ENCODE measurements around the gene LDB2.
"Not testable (repeated sequence)": the region's sequence is repeated elsewhere in the genome, so short reads cannot be mapped to it uniquely, and the experiment has no call there.

Gene LDB2

GRCh38 chr4:16897991-16898827, at the start of gene LDB2:
Gene LDB2 (minus strand): TSS chr4:16898645.
- no peak for DNase-seq

DNA sequence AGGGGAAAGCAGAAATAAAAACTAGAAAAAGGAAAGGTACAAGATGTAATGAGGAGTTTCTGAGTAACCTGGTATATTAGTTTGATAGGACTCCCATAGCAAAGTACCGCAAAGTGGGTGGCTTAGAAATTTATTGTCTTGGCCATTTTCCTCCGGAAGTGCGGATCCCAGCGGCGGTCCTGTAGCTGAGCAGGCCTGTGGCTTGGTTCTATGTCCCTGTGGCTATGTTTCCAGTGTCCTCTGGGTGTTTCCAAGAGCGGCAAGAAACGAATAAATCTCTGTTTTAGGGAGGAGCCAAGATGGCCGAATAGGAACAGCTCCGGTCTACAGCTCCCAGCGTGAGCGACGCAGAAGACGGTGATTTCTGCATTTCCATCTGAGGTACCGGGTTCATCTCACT, 44.0 kb upstream of the LDB2 start:
- no peak for DNase-seq

DNA sequence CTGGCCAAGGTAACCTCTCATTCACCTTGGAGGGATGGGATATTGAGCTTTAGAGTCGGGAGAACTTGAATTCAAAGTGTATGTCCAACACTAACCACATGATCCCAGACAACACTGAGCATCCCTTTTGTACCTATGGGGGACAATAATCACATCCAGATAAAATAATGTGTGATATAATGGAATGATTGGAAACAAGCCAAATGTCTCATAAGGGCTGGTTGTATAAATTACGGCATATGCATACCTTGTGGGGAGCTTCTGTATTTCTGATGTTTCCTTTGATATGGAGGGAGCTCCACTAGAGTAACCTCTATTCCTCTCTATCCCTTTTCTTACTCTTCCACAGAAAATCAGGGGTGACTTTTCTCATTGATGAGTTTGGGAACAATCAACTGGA, 40.7 kb upstream of the LDB2 start:
- no peak for DNase-seq

GRCh38 chr4:16938512-16939040, 40.1 kb upstream of the LDB2 start:
- no peak for DNase-seq

GRCh38 chr4:16931339-16932305, 33.2 kb upstream of the LDB2 start:
- no peak for DNase-seq

DNA sequence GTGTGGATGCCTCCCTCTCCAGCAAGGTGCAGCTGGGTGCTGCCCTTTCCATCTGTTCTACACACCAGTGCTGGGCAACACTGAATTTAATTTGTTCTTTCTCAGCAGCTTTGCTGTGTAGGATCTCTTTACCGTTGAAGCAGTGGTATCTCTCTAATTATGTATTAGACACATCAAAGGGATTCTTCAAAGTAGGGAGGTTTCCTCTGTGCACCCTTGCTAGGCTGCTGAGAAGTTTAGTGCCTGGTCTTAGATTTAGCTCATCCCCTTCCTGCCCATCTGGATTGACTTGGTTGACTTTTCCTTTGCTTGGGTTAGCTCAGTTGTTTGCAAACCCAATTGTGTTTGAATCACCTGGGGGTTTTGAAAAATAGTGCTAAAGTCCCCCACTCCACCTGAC, 27.8 kb upstream of the LDB2 start:
- DNase-seq = no peak

- DNase-seq = not testable (repeated sequence)
Measured at GRCh38 chr4:16918716-16919115, 20.3 kb upstream of the LDB2 start.

- no peak for DNase-seq
Measured at GRCh38 chr4:16916719-16917337, 18.4 kb upstream of the LDB2 start.

GRCh38 chr4:16916031-16916430, 17.6 kb upstream of the LDB2 start:
- DNase-seq = no peak

GRCh38 chr4:16914208-16914607, 15.8 kb upstream of the LDB2 start:
- no peak for DNase-seq

GRCh38 chr4:16912896-16913295, 14.5 kb upstream of the LDB2 start:
- no peak for DNase-seq

GRCh38 chr4:16909281-16909680, 10.8 kb upstream of the LDB2 start:
- DNase-seq = no peak

- no peak for DNase-seq
Measured at GRCh38 chr4:16908377-16909021, 10.1 kb upstream of the LDB2 start.

GRCh38 chr4:16900325-16900724, 1.9 kb upstream of the LDB2 start:
- no peak for DNase-seq

- no peak for DNase-seq
Measured at GRCh38 chr4:16896881-16897750, 1.3 kb downstream of the LDB2 start.

- DNase-seq = no peak
Measured at GRCh38 chr4:16894406-16894805, 4.0 kb downstream of the LDB2 start.

DNA sequence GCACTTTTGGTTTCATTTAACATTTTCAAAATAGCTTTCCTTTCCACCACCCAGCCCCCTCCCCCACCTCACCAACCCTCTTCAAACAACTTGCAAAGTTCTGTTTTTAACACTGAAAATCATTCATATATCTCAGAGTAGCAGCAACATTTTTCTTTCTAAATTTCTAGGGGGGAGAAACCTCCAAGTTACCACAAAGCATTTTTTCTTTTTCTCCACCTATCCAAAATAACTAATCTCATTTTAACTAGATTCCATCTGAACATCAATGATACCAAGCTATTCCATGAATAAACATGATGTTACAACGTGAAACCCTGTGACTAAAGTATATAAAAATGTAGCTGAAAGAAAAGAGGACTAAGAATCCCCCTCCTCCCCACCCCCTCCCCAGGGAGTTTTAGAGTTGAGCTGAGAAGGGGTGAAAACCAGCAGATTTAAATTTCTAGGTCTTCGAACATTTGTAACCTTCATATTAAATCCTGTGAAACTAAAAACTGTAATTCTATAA, 5.2 kb downstream of the LDB2 start:
- DNase-seq = no peak

- no peak for DNase-seq
Measured at GRCh38 chr4:16890651-16891050, 7.8 kb downstream of the LDB2 start.

DNA sequence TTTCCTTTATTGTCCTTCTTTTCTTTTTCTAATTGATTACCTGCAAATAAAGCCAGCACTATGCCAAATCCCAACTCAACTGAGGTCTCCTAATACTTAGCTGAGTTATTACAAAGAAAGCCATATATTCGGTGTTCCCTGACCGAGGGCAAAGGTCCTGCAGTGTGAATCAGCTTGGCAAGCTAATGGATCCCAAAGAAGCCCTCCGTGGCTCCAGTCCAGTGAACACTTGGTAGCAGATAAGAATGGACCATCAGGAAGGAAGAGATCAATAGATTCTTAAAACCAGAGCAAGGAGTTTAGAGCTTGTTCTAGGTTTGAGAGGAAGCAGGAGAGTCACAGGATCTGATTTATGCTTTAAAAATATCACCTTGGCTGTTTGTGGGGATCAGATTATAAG, 8.5 kb downstream of the LDB2 start:
- DNase-seq = no peak

DNA sequence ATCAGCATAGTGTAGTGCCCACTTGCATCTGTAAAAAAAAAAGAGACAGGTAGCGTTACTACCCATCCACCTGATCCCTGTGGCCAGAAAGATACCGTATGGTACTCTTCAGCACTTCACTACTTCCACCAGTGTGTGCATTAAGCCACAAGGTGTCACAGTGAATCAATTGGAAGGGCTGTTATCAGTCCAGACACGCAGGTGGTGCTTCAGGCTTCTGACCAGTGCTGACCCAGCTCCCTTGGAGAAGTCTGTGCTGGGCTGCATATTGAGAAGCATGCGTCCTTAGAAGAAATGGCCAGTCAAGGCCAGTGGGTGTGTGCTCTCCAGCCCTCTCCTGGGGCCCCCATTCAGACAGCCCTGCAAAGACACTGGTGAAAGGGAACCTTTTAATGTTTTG, 10.6 kb downstream of the LDB2 start:
- DNase-seq = no peak
